Renal pelvis (tissue), 4 donors: ENCODE measurements around the gene PTPN2. TPM values are rescaled to one million over a fixed set of nuclear protein-coding genes. Genes with fewer than 3 reads are reported as not detected.

Experiments used
- DNase-seq: peaks from one replicate; pipeline ENCODE4 v3.0.0-alpha.2; 2013
- polyA plus RNA-seq, 3 donors: library from polyadenylated mRNA; unstranded; fragments of 120-200 nt; gene quantifications; one replicate each; pipeline ENCODE4 v1.2.1, GENCODE V29; 2013; ENCODE audit not compliant: insufficient read length in 3 of 3

The PTPN2 gene
- polyA plus RNA-seq, 3 donors: 45.8 to 57.2 (median 47.9) TPM

GRCh38 chr18:12862874-12863482 is 21.1 kb downstream of the PTPN2 start:
- DNase-seq: no peak

GRCh38 chr18:12862467-12862866 is 21.6 kb downstream of the PTPN2 start:
- DNase-seq: no peak

- DNase-seq: no peak
Observed at GRCh38 chr18:12861637-12862036, 22.4 kb downstream of the PTPN2 start.

GRCh38 chr18:12860530-12860929 is 23.5 kb downstream of the PTPN2 start:
- no peak for DNase-seq

GRCh38 chr18:12858991-12859390 is 25.0 kb downstream of the PTPN2 start:
- no peak for DNase-seq

GRCh38 chr18:12857991-12858544 is 26.0 kb downstream of the PTPN2 start:
- no peak for DNase-seq

- DNase-seq: no peak
Observed at GRCh38 chr18:12857215-12857905, 26.7 kb downstream of the PTPN2 start.

GRCh38 chr18:12855916-12856315 is 28.1 kb downstream of the PTPN2 start:
- DNase-seq: no peak

GRCh38 chr18:12852566-12853315 is 31.3 kb downstream of the PTPN2 start:
- DNase-seq: no peak

GRCh38 chr18:12851716-12852115 is 32.3 kb downstream of the PTPN2 start:
- no peak for DNase-seq

- no peak for DNase-seq
Observed at GRCh38 chr18:12849548-12849947, 34.5 kb downstream of the PTPN2 start.

- DNase-seq: no peak
Observed at GRCh38 chr18:12848405-12848804, 35.6 kb downstream of the PTPN2 start.

GRCh38 chr18:12844391-12844790 is 39.6 kb downstream of the PTPN2 start:
- DNase-seq: no peak

GRCh38 chr18:12843420-12844350 is 40.4 kb downstream of the PTPN2 start:
- no peak for DNase-seq

GRCh38 chr18:12842459-12843380 is 41.3 kb downstream of the PTPN2 start:
- no peak for DNase-seq

- DNase-seq: no peak
Observed at GRCh38 chr18:12841070-12841469, 43.0 kb downstream of the PTPN2 start.

GRCh38 chr18:12840382-12840781 is 43.7 kb downstream of the PTPN2 start:
- no peak for DNase-seq

GRCh38 chr18:12839526-12840196 is 44.4 kb downstream of the PTPN2 start:
- DNase-seq: no peak

- DNase-seq: no peak
Observed at GRCh38 chr18:12839057-12839525, 44.9 kb downstream of the PTPN2 start.

- peak; percentile 19 for DNase-seq
Observed at GRCh38 chr18:12838178-12838634, 45.8 kb downstream of the PTPN2 start.
